Caco-2 (cell line): Measurements from ENCODE around the gene ADAMTSL2. TPM values are rescaled to one million over a fixed set of nuclear protein-coding genes. Genes with fewer than 3 reads are reported as not detected.

ENCODE experiments used
- BruUV-seq: library from RNA; stranded (reverse); fragments of 400-500 nt; replicated peaks from 2 replicates; lab custom pipeline; 2021; lab: Mats Ljungman, UMichigan
- CTCF ChIA-PET: fragments of 300-600 bp; sonication (Branson Sonifier 250); formaldehyde crosslinking; loops from one replicate; lab custom pipeline; 2022; ENCODE audit warnings: antibody characterized with exemption; lab: Charles Lee
- POLR2A ChIA-PET: fragments of 300-600 bp; sonication (Branson Sonifier 250); formaldehyde crosslinking; loops from one replicate; lab custom pipeline; 2022; ENCODE audit warnings: antibody characterized with exemption; lab: Charles Lee
- DNase-seq, 2 experiments: peaks; one replicate each; pipeline versions ENCODE4 v3.0.0 to v3.0.0-alpha.2; 2020 to 2022
- H3K27me3 ChIP-seq: replicated peaks from 2 replicates; pipeline ENCODE4 v1.6.0; 2011; ENCODE audit warnings: low read length; ENCODE audit not compliant: control insufficient read depth, insufficient read depth
- H3K36me3 ChIP-seq: 2 replicates; pipeline ENCODE4 v1.5.1; 2011; ENCODE audit warnings: low read length; ENCODE audit not compliant: control insufficient read depth, insufficient read depth
- H3K4me1 ChIP-seq: fragments of 250-450 bp; sonication (Bioruptor Pico); 2 replicates; pipeline ENCODE4 v1.5.1; 2020; ENCODE audit warnings: mild to moderate bottlenecking
- H3K4me3 ChIP-seq: 2 replicates; pipeline ENCODE4 v1.5.1; 2011; ENCODE audit warnings: low read depth, mild to moderate bottlenecking, control low read depth, low read length
- H3K9me3 ChIP-seq: fragments of 250-450 bp; sonication (Bioruptor Pico); 2 replicates; pipeline ENCODE4 v1.5.1; 2020; ENCODE audit warnings: mild to moderate bottlenecking, moderate library complexity
- H3K27ac Mint-ChIP-seq: one replicate; pipeline ENCODE4 v1.8.0; 2022; ENCODE audit warnings: mixed read lengths; ENCODE audit not compliant: unreplicated experiment
- H3K27me3 Mint-ChIP-seq: one replicate; pipeline ENCODE4 v1.8.0; 2022; ENCODE audit warnings: mixed read lengths; ENCODE audit not compliant: insufficient read depth, unreplicated experiment
- H3K36me3 Mint-ChIP-seq: one replicate; pipeline ENCODE4 v1.8.0; 2022; ENCODE audit warnings: mild to moderate bottlenecking, mixed read lengths; ENCODE audit not compliant: insufficient read depth, unreplicated experiment
- H3K4me1 Mint-ChIP-seq: one replicate; pipeline ENCODE4 v1.8.0; 2022; ENCODE audit warnings: low read depth, mixed read lengths; ENCODE audit not compliant: unreplicated experiment
- H3K4me3 Mint-ChIP-seq: one replicate; pipeline ENCODE4 v1.8.0; 2022; ENCODE audit warnings: mild to moderate bottlenecking, moderate library complexity, mixed read lengths; ENCODE audit not compliant: unreplicated experiment
- H3K9me3 Mint-ChIP-seq: one replicate; pipeline ENCODE4 v1.8.0; 2022; ENCODE audit warnings: mixed read lengths; ENCODE audit not compliant: unreplicated experiment
- intact Hi-C: fragments of 100-400 bp; cut with micrococcal nuclease; formaldehyde crosslinking; loops from one replicate; pipeline ENCODE4 v1.10.0; 2022; ENCODE audit not compliant: unreplicated experiment
- total RNA-seq: library from RNA; stranded (reverse); gene quantifications from 2 replicates; pipeline ENCODE4 v1.2.3, GENCODE V29; 2022
- TF ChIP-seq, protein P1 (sequence below), 2 experiments: fragments of 200-600 bp in 1 of 2; IDR thresholded peaks; 1 replicate in 1 of 2; 2 replicates in 1 of 2; pipeline versions ENCODE4 v1.5.1 to v1.8.0; 2011 to 2022; ENCODE audit warnings: antibody characterized with exemption in 1 of 2, control low read depth in 1 of 2, inconsistent platforms in 1 of 2, low read depth in 1 of 2, low read length in 1 of 2, mild to moderate bottlenecking in 1 of 2, moderate library complexity in 1 of 2; ENCODE audit not compliant: insufficient read depth in 1 of 2, severe bottlenecking in 1 of 2, unreplicated experiment in 1 of 2

Gene ADAMTSL2
- total RNA-seq, 1 experiment from 2014 or later = 0.68 TPM

DNA sequence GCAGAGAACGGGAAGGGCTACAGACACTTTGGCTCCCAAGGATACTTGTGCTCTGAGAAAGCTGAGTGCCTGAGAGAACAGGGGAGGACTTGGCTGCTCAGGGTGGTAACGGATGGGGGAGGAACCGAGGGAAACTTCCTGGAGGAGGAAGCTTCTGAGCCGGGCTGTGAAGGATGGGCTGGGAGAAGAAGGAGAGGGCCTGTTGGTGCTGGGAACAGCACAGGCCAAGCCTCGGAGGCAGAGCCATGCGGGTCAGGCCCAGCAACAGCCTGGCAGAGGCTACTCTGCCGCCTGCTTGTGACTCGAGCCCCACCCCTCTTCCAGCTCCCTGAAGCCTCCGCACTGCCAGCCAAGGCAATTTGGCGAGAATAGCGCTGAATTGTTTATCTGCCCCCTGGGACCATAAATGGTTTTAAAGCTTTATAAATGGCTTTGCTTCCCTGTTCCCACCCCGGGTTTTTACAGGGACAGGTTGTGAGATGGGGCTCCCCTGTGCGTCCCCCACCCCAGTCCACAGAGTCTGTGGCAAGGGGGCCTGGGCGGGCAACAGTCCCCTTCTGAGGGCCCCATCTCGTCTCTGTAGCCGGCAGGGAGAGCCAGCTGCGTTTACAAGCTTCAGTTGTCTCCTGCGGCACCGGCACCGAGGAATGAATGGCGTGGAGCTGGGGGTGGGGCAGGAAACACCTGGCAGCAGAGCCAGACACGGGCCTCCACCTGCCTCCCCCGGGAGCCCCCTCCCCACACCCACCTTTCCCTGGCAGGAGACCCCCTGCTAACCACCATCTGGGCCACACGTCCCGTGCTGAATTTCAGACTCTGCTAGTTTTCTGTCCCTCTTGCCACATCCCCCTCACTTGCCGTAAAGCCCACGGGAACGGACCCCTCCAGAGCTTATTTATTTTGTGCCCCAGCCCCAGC lies 50.3 kb downstream of the ADAMTSL2 start:
- Mint-ChIP-seq H3K9me3 (peaks cover 11% of the 10 kb centered on the region), H3K27me3 (no peaks in the 10 kb centered on the region), H3K36me3 (no peaks in the 10 kb centered on the region), H3K27ac (no peak overlapping the region), H3K4me3 (no peak overlapping the region), H3K4me1 (peaks cover 7% of the 10 kb centered on the region)
- ChIA-PET CTCF (no interaction called here), POLR2A (interaction anchor here (0.5 kb wide), 1 partner anchor 24 kb away, joined by 3 read pairs; no protein-coding TSS in a partner anchor)
- DNase-seq = no peak
- Histone ChIP-seq H3K4me1 (peaks cover 10% of the 10 kb centered on the region; the same call in 1 of the 2 replicates), H3K36me3 (no peaks in the 10 kb centered on the region), H3K27me3 (no peaks in the 10 kb centered on the region), H3K9me3 (peaks cover 6% of the 10 kb centered on the region; the same call in 1 of the 2 replicates), H3K4me3 (no peak overlapping the region)
- intact Hi-C loops = no loop called here
- no TSS peak for BruUV-seq
- TF ChIP-seq, protein P1, sequence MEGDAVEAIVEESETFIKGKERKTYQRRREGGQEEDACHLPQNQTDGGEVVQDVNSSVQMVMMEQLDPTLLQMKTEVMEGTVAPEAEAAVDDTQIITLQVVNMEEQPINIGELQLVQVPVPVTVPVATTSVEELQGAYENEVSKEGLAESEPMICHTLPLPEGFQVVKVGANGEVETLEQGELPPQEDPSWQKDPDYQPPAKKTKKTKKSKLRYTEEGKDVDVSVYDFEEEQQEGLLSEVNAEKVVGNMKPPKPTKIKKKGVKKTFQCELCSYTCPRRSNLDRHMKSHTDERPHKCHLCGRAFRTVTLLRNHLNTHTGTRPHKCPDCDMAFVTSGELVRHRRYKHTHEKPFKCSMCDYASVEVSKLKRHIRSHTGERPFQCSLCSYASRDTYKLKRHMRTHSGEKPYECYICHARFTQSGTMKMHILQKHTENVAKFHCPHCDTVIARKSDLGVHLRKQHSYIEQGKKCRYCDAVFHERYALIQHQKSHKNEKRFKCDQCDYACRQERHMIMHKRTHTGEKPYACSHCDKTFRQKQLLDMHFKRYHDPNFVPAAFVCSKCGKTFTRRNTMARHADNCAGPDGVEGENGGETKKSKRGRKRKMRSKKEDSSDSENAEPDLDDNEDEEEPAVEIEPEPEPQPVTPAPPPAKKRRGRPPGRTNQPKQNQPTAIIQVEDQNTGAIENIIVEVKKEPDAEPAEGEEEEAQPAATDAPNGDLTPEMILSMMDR (IDR thresholded peaks at IDR 0.05; ENCODE audit: insufficient read depth in 1 of 2, low read depth in 1 of 2, low read length in 1 of 2, severe bottlenecking in 1 of 2, unreplicated experiment in 1 of 2) = no peak

DNA sequence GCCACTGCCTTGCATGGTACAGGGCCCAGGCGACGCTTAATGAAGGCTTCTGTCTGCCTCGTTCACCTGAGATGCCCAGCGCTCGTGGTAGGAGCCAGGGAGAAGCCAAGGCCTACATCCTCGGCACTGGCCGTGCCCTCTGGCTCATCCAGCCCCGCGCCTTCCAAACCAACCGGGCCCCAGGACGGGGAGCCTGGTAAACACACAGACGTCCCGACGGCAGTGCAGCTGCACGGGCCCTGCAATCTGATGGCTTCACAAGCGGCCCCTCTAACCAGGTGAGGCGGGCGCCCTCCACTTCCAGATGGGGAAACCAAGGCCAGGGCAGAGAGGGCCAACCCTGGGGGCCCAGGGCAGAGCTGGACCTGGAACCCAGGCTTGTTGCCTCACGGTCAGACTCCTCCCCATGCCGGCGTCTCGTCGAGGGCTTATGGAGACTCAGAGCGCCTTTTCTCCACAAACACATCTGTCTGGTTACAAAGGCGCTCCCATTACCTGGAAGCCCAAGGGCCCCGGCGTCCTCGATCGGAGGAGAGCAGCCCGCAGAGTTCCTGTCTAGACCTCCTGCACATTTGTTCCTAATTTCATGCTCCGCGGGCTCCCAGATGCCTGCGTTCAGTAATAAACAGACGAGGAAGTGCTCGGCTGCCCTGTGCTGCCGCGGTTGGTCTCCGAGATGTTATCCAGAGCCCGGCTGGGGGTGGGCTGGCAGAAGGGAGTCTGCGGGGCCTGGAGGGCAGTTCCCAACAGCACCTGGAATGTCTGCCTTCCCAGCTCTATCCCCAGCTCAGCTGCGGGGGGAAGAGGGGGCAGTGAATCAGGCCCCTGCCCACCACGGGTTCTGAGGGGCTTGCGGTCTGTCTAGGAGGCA lies 51.2 kb downstream of the ADAMTSL2 start:
- TF ChIP-seq, protein P1 (IDR thresholded peaks at IDR 0.05; ENCODE audit: insufficient read depth in 1 of 2, low read depth in 1 of 2, low read length in 1 of 2, severe bottlenecking in 1 of 2, unreplicated experiment in 1 of 2) = no peak
- Mint-ChIP-seq H3K27me3 (no peaks in the 10 kb centered on the region), H3K9me3 (peaks cover 11% of the 10 kb centered on the region), H3K4me3 (no peak overlapping the region), H3K27ac (no peak overlapping the region), H3K36me3 (no peaks in the 10 kb centered on the region), H3K4me1 (peaks cover 7% of the 10 kb centered on the region)
- intact Hi-C loops = no loop called here
- peaks cover 6% of the 10 kb centered on the region; the same call in 1 of the 2 replicates for H3K9me3 ChIP-seq
- no TSS peak for BruUV-seq
- CTCF ChIA-PET = no interaction called here
- no peaks in the 10 kb centered on the region for H3K36me3 ChIP-seq
- H3K4me3 ChIP-seq = no peak overlapping the region
- no peak for DNase-seq
- POLR2A ChIA-PET = interaction anchor here (0.5 to 0.6 kb wide), 2 partner anchors 23 to 80 kb away, joined by 3 read pairs; no protein-coding TSS in a partner anchor
- peaks cover 10% of the 10 kb centered on the region; the same call in 1 of the 2 replicates for H3K4me1 ChIP-seq
- H3K27me3 ChIP-seq = no peaks in the 10 kb centered on the region

DNA sequence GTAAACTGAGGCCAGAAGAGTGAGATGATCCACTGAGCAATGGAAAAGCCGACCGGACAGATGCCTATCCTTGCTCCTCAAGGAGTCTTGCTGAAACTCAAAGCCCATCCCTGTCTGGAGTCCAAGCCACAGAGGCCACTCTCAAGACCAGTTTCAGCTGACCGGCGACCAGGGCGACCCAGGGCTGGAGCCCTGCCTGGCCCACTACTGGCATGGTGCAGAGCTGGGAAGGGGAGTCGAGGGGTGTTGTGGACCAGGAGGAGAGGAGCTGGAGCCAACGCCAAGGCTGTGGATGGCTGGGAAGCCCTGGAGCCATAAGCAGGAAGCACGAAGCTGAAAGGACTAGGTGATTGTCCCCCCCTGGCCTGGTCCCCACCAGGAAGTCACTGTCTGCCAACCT lies 52.5 kb downstream of the ADAMTSL2 start:
- H3K9me3 ChIP-seq = peaks cover 6% of the 10 kb centered on the region; the same call in 1 of the 2 replicates
- peaks cover 11% of the 10 kb centered on the region for H3K9me3 Mint-ChIP-seq
- H3K36me3 Mint-ChIP-seq = no peaks in the 10 kb centered on the region
- BruUV-seq = no TSS peak
- peaks cover 7% of the 10 kb centered on the region for H3K4me1 Mint-ChIP-seq
- intact Hi-C loops = no loop called here
- no peak overlapping the region for H3K4me3 ChIP-seq
- DNase-seq = no peak
- POLR2A ChIA-PET = no interaction called here
- CTCF ChIA-PET = no interaction called here
- no peak overlapping the region for H3K4me3 Mint-ChIP-seq
- TF ChIP-seq, protein P1 (IDR thresholded peaks at IDR 0.05; ENCODE audit: insufficient read depth in 1 of 2, low read depth in 1 of 2, low read length in 1 of 2, severe bottlenecking in 1 of 2, unreplicated experiment in 1 of 2) = no peak
- no peak overlapping the region for H3K27ac Mint-ChIP-seq
- peaks cover 10% of the 10 kb centered on the region; the same call in 1 of the 2 replicates for H3K4me1 ChIP-seq
- no peaks in the 10 kb centered on the region for H3K27me3 ChIP-seq
- no peaks in the 10 kb centered on the region for H3K27me3 Mint-ChIP-seq
- no peaks in the 10 kb centered on the region for H3K36me3 ChIP-seq
